Measurements from ENCODE around the gene KDM2B.

KDM2B gene

GRCh38 chr12:121570467-121571283, 10.1 kb downstream of the KDM2B start:
- Histone ChIP-seq H2BK120ac (ENCODE audit: low read depth, low read length) (no peak overlapping the region), H2BK15ac (ENCODE audit: low read depth, poor library complexity, severe bottlenecking) (no peak overlapping the region), H3K23ac (ENCODE audit: low read length in 2 of 2) (no peak overlapping the region), H2AK5ac (ENCODE audit: low read length, severe bottlenecking) (no peak overlapping the region), H3K27me3 (ENCODE audit: control insufficient read depth in 1 of 2, insufficient read depth in 1 of 2, low read length in 2 of 2) (no peaks in the 10 kb centered on the region), H2BK5ac (ENCODE audit: low read depth, low read length, poor library complexity, severe bottlenecking) (no peak overlapping the region), H3K14ac (ENCODE audit: low read length in 2 of 2) (no peak overlapping the region), H3K9me3 (ENCODE audit: control insufficient read depth, low read length) (no peaks in the 10 kb centered on the region), H3K18ac (ENCODE audit: low read depth in 1 of 2, low read length in 2 of 2) (no peak overlapping the region), H2BK12ac (ENCODE audit: low read length in 2 of 2) (no peak overlapping the region), H3K36me3 (ENCODE audit: control insufficient read depth in 1 of 2, insufficient read depth in 2 of 2, low read depth in 1 of 2, low read length in 2 of 2) (peaks cover 21 to 42% of the 10 kb centered on the region in 2 experiments), H3K79me1 (replicated peaks; ENCODE audit: low read length, poor library complexity, severe bottlenecking) (no peaks in the 10 kb centered on the region), H3K4me1 (ENCODE audit: control insufficient read depth, insufficient read depth, low read depth, low read length) (no peaks in the 10 kb centered on the region), H4K8ac (ENCODE audit: low read length) (no peak overlapping the region), H3K4me2 (ENCODE audit: low read length, poor library complexity, severe bottlenecking) (no peak overlapping the region), H3K27ac (ENCODE audit: low read length, poor library complexity, severe bottlenecking) (no peak overlapping the region), H2AFZ (ENCODE audit: low read depth, low read length) (no peak overlapping the region), H3K4ac (ENCODE audit: low read depth in 1 of 2, low read length in 2 of 2) (no peak overlapping the region), H3K9ac (ENCODE audit: low read length) (no peak overlapping the region), H3K4me3 (ENCODE audit: insufficient read depth in 1 of 2, low read depth in 1 of 2, low read length in 2 of 2) (no peak overlapping the region), H4K91ac (ENCODE audit: low read length) (no peak overlapping the region)
- WGBS = 67% methylated on average over 5 of the region's 5 CpGs
- peak; percentile 85 for DNase-seq

GRCh38 chr12:121568971-121569751, 11.7 kb downstream of the KDM2B start:
- WGBS = 58% methylated on average over 12 of the region's 13 CpGs
- Histone ChIP-seq H2BK12ac (ENCODE audit: low read length in 2 of 2) (no peak overlapping the region), H3K14ac (ENCODE audit: low read length in 2 of 2) (no peak overlapping the region), H2BK5ac (ENCODE audit: low read depth, low read length, poor library complexity, severe bottlenecking) (no peak overlapping the region), H3K27me3 (ENCODE audit: control insufficient read depth in 1 of 2, insufficient read depth in 1 of 2, low read length in 2 of 2) (no peaks in the 10 kb centered on the region), H2BK120ac (ENCODE audit: low read depth, low read length) (no peak overlapping the region), H3K4me3 (ENCODE audit: insufficient read depth in 1 of 2, low read depth in 1 of 2, low read length in 2 of 2) (no peak overlapping the region), H2AFZ (ENCODE audit: low read depth, low read length) (no peak overlapping the region), H4K91ac (ENCODE audit: low read length) (peak overlapping the region; percentile 47), H3K4ac (ENCODE audit: low read depth in 1 of 2, low read length in 2 of 2) (no peak overlapping the region), H2BK15ac (ENCODE audit: low read depth, poor library complexity, severe bottlenecking) (no peak overlapping the region), H2AK5ac (ENCODE audit: low read length, severe bottlenecking) (no peak overlapping the region), H3K9me3 (ENCODE audit: control insufficient read depth, low read length) (no peaks in the 10 kb centered on the region), H3K4me2 (ENCODE audit: low read length, poor library complexity, severe bottlenecking) (no peak overlapping the region), H3K36me3 (ENCODE audit: control insufficient read depth in 1 of 2, insufficient read depth in 2 of 2, low read depth in 1 of 2, low read length in 2 of 2) (peaks cover 14 to 27% of the 10 kb centered on the region in 2 experiments), H3K23ac (ENCODE audit: low read length in 2 of 2) (no peak overlapping the region), H3K4me1 (ENCODE audit: control insufficient read depth, insufficient read depth, low read depth, low read length) (no peaks in the 10 kb centered on the region), H3K9ac (ENCODE audit: low read length) (peak overlapping the region; percentile 71), H3K79me1 (replicated peaks; ENCODE audit: low read length, poor library complexity, severe bottlenecking) (no peaks in the 10 kb centered on the region), H3K18ac (ENCODE audit: low read depth in 1 of 2, low read length in 2 of 2) (peak overlapping the region in 1 of 2 experiments; percentile 55), H3K27ac (ENCODE audit: low read length, poor library complexity, severe bottlenecking) (no peak overlapping the region), H4K8ac (ENCODE audit: low read length) (peak overlapping the region; percentile 45)
- peak; percentile 91 for DNase-seq

GRCh38 chr12:121568518-121568917, 12.3 kb downstream of the KDM2B start:
- whole genome bisulfite sequencing = 94% methylated on average over 5 of the region's 7 CpGs
- Histone ChIP-seq H2BK15ac (ENCODE audit: low read depth, poor library complexity, severe bottlenecking) (no peak overlapping the region), H3K23ac (ENCODE audit: low read length in 2 of 2) (no peak overlapping the region), H3K4me1 (ENCODE audit: control insufficient read depth, insufficient read depth, low read depth, low read length) (no peaks in the 10 kb centered on the region), H3K14ac (ENCODE audit: low read length in 2 of 2) (no peak overlapping the region), H4K8ac (ENCODE audit: low read length) (no peak overlapping the region), H3K4me2 (ENCODE audit: low read length, poor library complexity, severe bottlenecking) (no peak overlapping the region), H3K9me3 (ENCODE audit: control insufficient read depth, low read length) (no peaks in the 10 kb centered on the region), H2BK120ac (ENCODE audit: low read depth, low read length) (no peak overlapping the region), H3K4ac (ENCODE audit: low read depth in 1 of 2, low read length in 2 of 2) (no peak overlapping the region), H3K18ac (ENCODE audit: low read depth in 1 of 2, low read length in 2 of 2) (no peak overlapping the region), H2BK5ac (ENCODE audit: low read depth, low read length, poor library complexity, severe bottlenecking) (no peak overlapping the region), H3K9ac (ENCODE audit: low read length) (peak overlapping the region; percentile 71), H2AFZ (ENCODE audit: low read depth, low read length) (no peak overlapping the region), H3K27me3 (ENCODE audit: control insufficient read depth in 1 of 2, insufficient read depth in 1 of 2, low read length in 2 of 2) (no peaks in the 10 kb centered on the region), H2BK12ac (ENCODE audit: low read length in 2 of 2) (no peak overlapping the region), H2AK5ac (ENCODE audit: low read length, severe bottlenecking) (no peak overlapping the region), H3K27ac (ENCODE audit: low read length, poor library complexity, severe bottlenecking) (no peak overlapping the region), H3K4me3 (ENCODE audit: insufficient read depth in 1 of 2, low read depth in 1 of 2, low read length in 2 of 2) (no peak overlapping the region), H4K91ac (ENCODE audit: low read length) (no peak overlapping the region), H3K79me1 (replicated peaks; ENCODE audit: low read length, poor library complexity, severe bottlenecking) (no peaks in the 10 kb centered on the region), H3K36me3 (ENCODE audit: control insufficient read depth in 1 of 2, insufficient read depth in 2 of 2, low read depth in 1 of 2, low read length in 2 of 2) (peaks cover 10 to 22% of the 10 kb centered on the region in 2 experiments)
- no peak for DNase-seq

DNA sequence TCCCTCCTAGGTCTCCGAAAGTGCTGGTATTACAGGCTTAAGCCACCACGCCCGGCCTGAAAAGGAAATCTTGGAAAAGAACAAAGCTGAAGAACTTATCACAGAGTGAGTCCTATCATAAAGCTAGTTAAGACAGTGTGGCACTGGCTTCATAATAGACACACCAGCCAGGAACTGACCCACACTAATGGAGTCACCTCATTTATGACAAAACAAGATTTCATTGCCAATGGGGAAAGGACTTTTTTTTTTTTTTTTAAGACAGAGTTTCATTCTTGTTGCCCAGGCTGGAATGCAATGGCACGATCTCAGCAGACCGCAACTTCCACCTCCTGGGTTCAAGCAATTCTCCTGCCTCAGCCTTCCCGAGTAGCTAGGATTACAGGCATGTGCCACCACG, 15.7 kb downstream of the KDM2B start:
- Histone ChIP-seq H3K27ac (ENCODE audit: low read length, poor library complexity, severe bottlenecking) (no peak overlapping the region), H3K4me1 (ENCODE audit: control insufficient read depth, insufficient read depth, low read depth, low read length) (no peaks in the 10 kb centered on the region), H3K27me3 (ENCODE audit: control insufficient read depth in 1 of 2, insufficient read depth in 1 of 2, low read length in 2 of 2) (no peaks in the 10 kb centered on the region), H3K4me2 (ENCODE audit: low read length, poor library complexity, severe bottlenecking) (no peak overlapping the region), H3K14ac (ENCODE audit: low read length in 2 of 2) (no peak overlapping the region), H3K9ac (ENCODE audit: low read length) (no peak overlapping the region), H3K4ac (ENCODE audit: low read depth in 1 of 2, low read length in 2 of 2) (no peak overlapping the region), H2BK12ac (ENCODE audit: low read length in 2 of 2) (no peak overlapping the region), H2BK15ac (ENCODE audit: low read depth, poor library complexity, severe bottlenecking) (no peak overlapping the region), H3K36me3 (ENCODE audit: control insufficient read depth in 1 of 2, insufficient read depth in 2 of 2, low read depth in 1 of 2, low read length in 2 of 2) (peaks cover under 1 to 2% of the 10 kb centered on the region in 2 experiments), H2BK5ac (ENCODE audit: low read depth, low read length, poor library complexity, severe bottlenecking) (no peak overlapping the region), H4K8ac (ENCODE audit: low read length) (no peak overlapping the region), H3K23ac (ENCODE audit: low read length in 2 of 2) (no peak overlapping the region), H4K91ac (ENCODE audit: low read length) (no peak overlapping the region), H3K18ac (ENCODE audit: low read depth in 1 of 2, low read length in 2 of 2) (no peak overlapping the region), H3K79me1 (replicated peaks; ENCODE audit: low read length, poor library complexity, severe bottlenecking) (no peaks in the 10 kb centered on the region), H2AK5ac (ENCODE audit: low read length, severe bottlenecking) (no peak overlapping the region), H2BK120ac (ENCODE audit: low read depth, low read length) (no peak overlapping the region), H2AFZ (ENCODE audit: low read depth, low read length) (no peak overlapping the region), H3K9me3 (ENCODE audit: control insufficient read depth, low read length) (no peaks in the 10 kb centered on the region), H3K4me3 (ENCODE audit: insufficient read depth in 1 of 2, low read depth in 1 of 2, low read length in 2 of 2) (no peak overlapping the region)
- DNase-seq = no peak
- WGBS = 94% methylated on average over 7 of the region's 7 CpGs
